BLaER1 (cell line): ENCODE results near the gene KIAA1671.

Experiments used
- H3K27ac ChIP-seq: shearing (Covaris generic); formaldehyde crosslinking; 2 replicates; pipeline ENCODE4 v1.8.1; 2022
- H3K27me3 ChIP-seq: shearing (Covaris generic); formaldehyde crosslinking; 2 replicates; pipeline ENCODE4 v1.8.1; 2022
- H3K36me3 ChIP-seq: shearing (Covaris generic); formaldehyde crosslinking; 2 replicates; pipeline ENCODE4 v1.8.1; 2022
- H3K4me1 ChIP-seq: shearing (Covaris generic); formaldehyde crosslinking; 2 replicates; pipeline ENCODE4 v1.8.1; 2022
- H3K4me2 ChIP-seq: shearing (Covaris generic); formaldehyde crosslinking; 2 replicates; pipeline ENCODE4 v1.8.1; 2022
- H3K4me3 ChIP-seq: shearing (Covaris generic); formaldehyde crosslinking; 2 replicates; pipeline ENCODE4 v1.8.1; 2022
- H3K9ac ChIP-seq: shearing (Covaris generic); formaldehyde crosslinking; 2 replicates; pipeline ENCODE4 v1.8.1; 2022
- H3K9me3 ChIP-seq: shearing (Covaris generic); formaldehyde crosslinking; 2 replicates; pipeline ENCODE4 v1.8.1; 2022
- H4K20me1 ChIP-seq: shearing (Covaris generic); formaldehyde crosslinking; 2 replicates; pipeline ENCODE4 v1.8.1; 2022
- Cebpa-rat ChIP-seq: shearing (Covaris generic); IDR thresholded peaks from 2 replicates; pipeline ENCODE4 v1.8.1; 2022

Gene KIAA1671

DNA sequence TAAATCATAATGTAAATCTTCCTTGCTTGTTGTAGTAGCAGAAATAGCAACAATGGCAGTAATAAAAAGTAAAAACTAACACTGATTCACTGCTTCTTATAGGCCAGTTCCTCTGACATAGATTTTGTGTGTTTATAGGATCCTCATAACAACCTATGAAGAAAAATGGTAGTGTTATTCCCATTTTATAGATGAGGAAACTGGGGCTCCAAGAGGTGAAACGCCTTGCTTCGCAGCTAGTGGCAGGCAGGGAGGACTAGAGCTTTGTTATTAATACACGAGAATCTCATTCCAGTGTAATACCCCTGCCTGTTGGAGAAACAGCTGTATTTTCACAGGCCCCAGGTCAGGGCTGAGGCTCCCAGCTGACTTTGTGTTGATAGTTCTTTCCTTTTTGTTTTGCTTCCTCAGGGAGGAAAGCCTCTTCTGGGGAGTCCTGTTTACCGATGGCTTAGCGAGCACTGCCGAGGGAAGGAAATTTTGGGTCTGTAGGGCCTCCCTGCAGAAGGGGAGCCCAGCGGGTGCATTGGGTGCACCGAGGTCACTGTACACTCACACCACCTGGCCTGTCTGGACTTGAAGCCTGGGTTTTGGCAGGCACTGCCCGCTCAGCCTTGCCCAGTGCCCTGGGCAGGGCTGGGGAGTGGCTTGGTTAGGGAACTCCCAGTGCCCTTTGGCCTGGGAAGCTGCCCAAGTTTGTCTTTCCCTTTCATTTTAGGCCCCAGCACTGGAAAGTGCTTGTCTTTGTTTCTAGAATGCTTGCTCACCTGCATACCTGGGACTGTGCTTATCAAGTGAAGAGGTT lies 13.5 kb downstream of the KIAA1671 start:
- Histone ChIP-seq H4K20me1 (no peaks in the 10 kb centered on the region), H3K9me3 (no peaks in the 10 kb centered on the region), H3K9ac (no peak overlapping the region), H3K4me1 (peaks cover 8% of the 10 kb centered on the region), H3K36me3 (no peaks in the 10 kb centered on the region), H3K4me2 (no peak overlapping the region), H3K27me3 (no peaks in the 10 kb centered on the region), H3K27ac (no peak overlapping the region), H3K4me3 (no peak overlapping the region)
- no peak for TF ChIP-seq Cebpa-rat

DNA sequence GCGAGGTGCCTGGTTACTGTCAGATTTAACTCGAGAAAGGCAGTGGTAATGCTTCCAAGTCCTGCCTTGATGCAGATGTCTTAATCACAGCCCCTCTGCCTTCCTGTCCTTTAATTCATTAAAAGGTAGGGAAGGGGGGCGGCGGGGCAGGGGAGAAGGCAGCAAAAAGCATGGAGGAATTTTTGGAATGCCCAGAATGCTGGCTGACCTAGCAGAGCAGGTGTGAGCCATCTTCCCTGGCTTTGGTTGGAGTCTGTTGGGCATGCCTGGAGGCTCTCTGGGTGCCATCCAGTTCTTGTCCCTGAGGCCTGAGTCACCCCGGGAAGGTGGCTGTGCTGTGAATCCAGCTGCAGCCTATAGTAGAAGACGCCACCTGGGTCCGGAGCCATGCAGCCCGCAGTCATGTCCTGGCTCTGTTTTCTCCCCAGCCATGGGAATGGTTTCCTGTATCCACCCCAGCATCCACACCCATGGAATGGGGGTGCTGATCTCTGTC lies 15.6 kb downstream of the KIAA1671 start:
- Histone ChIP-seq H3K4me3 (no peak overlapping the region), H3K27ac (no peak overlapping the region), H3K4me2 (no peak overlapping the region), H4K20me1 (no peaks in the 10 kb centered on the region), H3K4me1 (peaks cover 5% of the 10 kb centered on the region), H3K36me3 (no peaks in the 10 kb centered on the region), H3K9ac (no peak overlapping the region), H3K9me3 (no peaks in the 10 kb centered on the region), H3K27me3 (no peaks in the 10 kb centered on the region)
- no peak for TF ChIP-seq Cebpa-rat

DNA sequence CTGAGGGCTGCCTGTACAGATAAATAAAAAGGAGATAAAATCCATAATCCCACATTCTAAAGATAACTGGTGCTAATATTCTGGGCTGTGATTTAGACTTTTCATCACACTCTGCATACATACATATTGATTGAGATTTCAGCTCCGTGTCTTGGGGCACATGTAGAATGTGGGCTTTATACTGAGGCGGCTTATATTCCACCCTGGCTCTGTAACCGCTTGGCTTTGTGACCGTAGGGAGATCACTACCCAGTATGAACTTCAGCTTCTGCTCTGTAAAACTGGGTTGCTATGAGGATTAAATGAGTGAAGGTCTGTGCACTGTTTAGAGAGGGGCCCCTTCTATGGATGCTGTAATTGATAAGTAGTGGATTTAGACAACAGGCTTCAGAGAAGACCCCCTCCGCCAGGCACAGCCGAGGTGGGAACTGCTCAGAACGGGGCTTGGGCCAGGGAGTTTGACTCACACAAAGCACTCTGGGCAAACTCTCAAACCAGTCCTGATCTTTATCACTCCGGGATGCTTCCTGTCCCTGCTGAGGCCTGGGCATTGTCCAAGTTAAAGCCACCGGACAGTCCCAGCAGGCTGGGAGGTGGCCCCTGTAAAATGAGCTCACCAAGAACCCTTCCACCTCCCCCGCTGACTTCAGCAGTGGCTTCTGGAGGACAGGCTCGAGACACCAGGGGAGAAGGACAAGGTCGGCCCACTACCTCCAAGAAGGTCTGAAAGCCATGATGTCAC lies 17.2 kb downstream of the KIAA1671 start:
- Histone ChIP-seq H3K4me2 (no peak overlapping the region), H4K20me1 (no peaks in the 10 kb centered on the region), H3K36me3 (no peaks in the 10 kb centered on the region), H3K4me3 (no peak overlapping the region), H3K27ac (no peak overlapping the region), H3K4me1 (no peaks in the 10 kb centered on the region), H3K27me3 (no peaks in the 10 kb centered on the region), H3K9me3 (no peaks in the 10 kb centered on the region), H3K9ac (no peak overlapping the region)
- no peak for TF ChIP-seq Cebpa-rat

DNA sequence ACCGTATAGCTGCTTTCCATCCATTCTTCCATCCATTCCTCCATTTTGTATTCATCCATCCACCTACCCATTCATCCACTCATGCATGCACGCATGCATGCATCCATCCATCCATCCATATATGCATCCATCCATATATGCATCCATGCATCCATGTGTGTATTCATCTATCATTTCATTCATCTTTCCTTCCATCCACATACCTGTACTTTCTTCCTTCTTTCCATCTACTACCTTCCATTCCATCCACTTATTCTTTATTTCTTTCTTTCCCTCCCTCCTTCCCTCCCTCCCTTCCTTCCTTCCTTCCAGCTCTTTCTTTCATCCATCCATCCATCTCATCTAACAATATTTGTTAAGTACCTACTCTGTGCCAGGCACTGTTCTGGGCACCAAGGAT lies 19.9 kb downstream of the KIAA1671 start:
- Histone ChIP-seq H3K4me2 (no peak overlapping the region), H3K4me1 (0 out of 2 replicates have a peak, but pooled peaks cover 10% of the 10 kb centered on the region), H3K27me3 (no peaks in the 10 kb centered on the region), H3K4me3 (no peak overlapping the region), H3K27ac (no peak overlapping the region), H3K9me3 (no peaks in the 10 kb centered on the region), H3K9ac (no peak overlapping the region), H3K36me3 (no peaks in the 10 kb centered on the region), H4K20me1 (no peaks in the 10 kb centered on the region)
- TF ChIP-seq Cebpa-rat = no peak

DNA sequence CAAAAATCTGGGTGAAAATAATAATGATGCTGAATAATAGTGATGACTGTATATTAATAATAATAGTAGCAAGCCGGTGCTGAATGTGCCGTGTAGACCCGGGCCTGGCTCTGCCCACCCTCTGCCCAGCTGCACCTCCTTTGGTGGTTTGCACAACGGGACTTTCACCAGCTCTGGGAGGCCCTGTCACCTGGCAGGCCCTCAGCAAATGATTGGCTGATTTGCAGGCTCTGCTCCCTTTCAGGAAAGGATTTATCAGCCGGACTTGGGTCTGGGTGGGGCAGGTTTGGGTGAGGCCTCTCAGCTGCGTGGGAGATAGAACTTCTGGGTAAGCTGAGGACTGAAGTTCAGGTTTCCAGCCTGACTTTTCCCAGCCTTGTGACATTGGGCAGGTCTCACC lies 21.4 kb downstream of the KIAA1671 start:
- 0 out of 2 replicates have a peak, but pooled peaks cover 10% of the 10 kb centered on the region for H3K4me1 ChIP-seq
- H3K27me3 ChIP-seq = no peaks in the 10 kb centered on the region
- H3K9ac ChIP-seq = no peak overlapping the region
- H3K27ac ChIP-seq = no peak overlapping the region
- no peak overlapping the region for H3K4me2 ChIP-seq
- no peak for TF ChIP-seq Cebpa-rat
- H4K20me1 ChIP-seq = no peaks in the 10 kb centered on the region
- H3K36me3 ChIP-seq = no peaks in the 10 kb centered on the region
- no peaks in the 10 kb centered on the region for H3K9me3 ChIP-seq
- H3K4me3 ChIP-seq = no peak overlapping the region

DNA sequence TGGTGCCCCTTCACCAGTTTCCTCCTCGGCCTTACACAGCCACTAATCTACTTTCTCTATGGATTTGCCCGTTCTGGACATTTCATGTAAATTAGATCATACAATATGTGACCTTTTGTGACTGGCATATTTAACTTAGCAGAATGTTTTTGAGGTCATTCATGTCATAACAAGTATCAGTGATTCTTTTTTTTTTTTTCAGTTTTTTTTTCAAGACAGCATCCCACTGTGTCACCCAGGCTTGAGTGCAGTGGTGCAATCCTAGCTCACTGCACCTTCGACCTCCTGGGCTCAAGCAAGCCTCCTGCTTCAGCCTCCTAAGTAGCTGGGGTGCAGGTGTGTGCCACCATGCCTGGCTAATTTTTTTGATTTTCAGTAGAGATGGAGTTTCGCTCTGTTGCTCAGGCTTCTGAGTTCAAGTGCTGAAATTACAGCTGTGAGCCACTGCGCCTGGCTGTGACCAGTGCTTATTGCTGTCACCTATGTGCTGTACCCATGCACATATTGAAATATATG lies 22.7 kb downstream of the KIAA1671 start:
- no peaks in the 10 kb centered on the region for H3K27me3 ChIP-seq
- H4K20me1 ChIP-seq = no peaks in the 10 kb centered on the region
- H3K9me3 ChIP-seq = no peaks in the 10 kb centered on the region
- H3K9ac ChIP-seq = no peak overlapping the region
- 0 out of 2 replicates have a peak, but pooled peaks cover 10% of the 10 kb centered on the region for H3K4me1 ChIP-seq
- TF ChIP-seq Cebpa-rat = no peak
- no peak overlapping the region for H3K4me2 ChIP-seq
- no peak overlapping the region for H3K4me3 ChIP-seq
- no peak overlapping the region for H3K27ac ChIP-seq
- no peaks in the 10 kb centered on the region for H3K36me3 ChIP-seq

DNA sequence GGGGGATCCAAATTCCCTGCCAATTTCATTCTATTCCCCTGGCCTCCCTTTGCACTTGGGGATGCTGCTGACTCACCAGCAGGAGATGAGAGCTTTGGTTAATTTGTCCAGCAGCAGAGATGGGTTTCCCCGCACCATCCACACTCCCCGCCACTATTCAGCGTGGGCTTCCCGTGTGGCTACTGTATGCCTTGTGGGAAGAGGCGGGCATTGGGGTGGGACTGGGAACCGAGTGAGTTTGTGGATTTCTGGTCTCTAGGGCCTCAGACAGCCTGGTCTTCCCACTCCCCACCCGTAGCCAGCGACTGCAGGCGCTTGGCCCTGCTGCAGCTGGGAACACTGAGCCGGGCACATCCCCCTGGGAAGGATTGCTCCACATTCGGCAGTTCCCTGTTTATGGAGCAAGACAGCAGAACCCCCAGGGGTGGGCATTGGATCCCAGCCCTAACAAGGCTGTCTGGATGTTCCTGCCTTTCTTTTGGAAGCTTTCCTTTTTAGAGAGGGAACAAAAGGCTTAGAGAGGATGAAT lies 23.4 kb downstream of the KIAA1671 start:
- H3K9ac ChIP-seq = no peak overlapping the region
- H3K27me3 ChIP-seq = no peaks in the 10 kb centered on the region
- no peaks in the 10 kb centered on the region for H3K9me3 ChIP-seq
- 0 out of 2 replicates have a peak, but pooled peaks cover 10% of the 10 kb centered on the region for H3K4me1 ChIP-seq
- TF ChIP-seq Cebpa-rat = no peak
- no peak overlapping the region for H3K4me3 ChIP-seq
- no peak overlapping the region for H3K4me2 ChIP-seq
- H3K27ac ChIP-seq = no peak overlapping the region
- H4K20me1 ChIP-seq = no peaks in the 10 kb centered on the region
- H3K36me3 ChIP-seq = no peaks in the 10 kb centered on the region

DNA sequence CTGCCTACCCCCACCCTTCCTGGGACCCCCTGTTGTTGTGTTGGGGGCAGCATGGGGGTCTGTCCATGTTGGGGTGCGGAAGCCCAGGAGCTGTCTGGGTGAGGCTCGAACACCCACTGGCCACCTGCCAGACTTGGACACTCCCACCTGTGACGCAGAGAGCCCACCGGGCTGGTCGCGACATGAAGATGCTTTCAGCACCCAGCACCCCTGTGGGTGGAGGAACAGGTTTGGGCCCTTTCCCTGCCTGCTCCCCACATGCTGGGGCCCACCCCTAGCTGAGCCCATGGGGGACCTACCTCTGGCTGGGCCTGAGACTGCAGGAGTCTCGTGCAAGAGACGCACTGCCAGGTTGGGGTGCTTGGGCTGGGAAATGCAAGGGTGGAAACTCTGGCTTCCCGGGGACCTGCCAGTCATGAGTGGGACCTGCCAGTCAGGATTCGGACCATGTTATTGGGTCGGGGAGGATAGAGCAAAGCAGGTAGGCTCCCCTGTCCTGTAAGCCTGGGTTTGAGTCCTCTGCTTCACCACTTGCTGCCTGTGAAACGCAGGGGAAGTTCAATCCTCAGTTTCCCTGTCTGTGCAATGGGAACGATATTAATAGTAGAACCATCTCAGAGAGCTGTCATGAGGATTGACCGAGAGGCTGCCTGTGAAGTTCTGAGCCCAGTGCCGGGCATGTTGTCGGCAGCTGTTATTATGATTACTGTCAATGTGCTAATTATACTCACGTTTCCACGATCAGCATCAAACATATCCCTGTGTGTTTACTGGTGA lies 24.1 kb downstream of the KIAA1671 start:
- H4K20me1 ChIP-seq = no peaks in the 10 kb centered on the region
- no peak overlapping the region for H3K9ac ChIP-seq
- H3K36me3 ChIP-seq = no peaks in the 10 kb centered on the region
- H3K27ac ChIP-seq = no peak overlapping the region
- H3K9me3 ChIP-seq = no peaks in the 10 kb centered on the region
- H3K4me2 ChIP-seq = no peak overlapping the region
- H3K4me1 ChIP-seq = 0 out of 2 replicates have a peak, but pooled peaks cover 10% of the 10 kb centered on the region
- H3K27me3 ChIP-seq = no peaks in the 10 kb centered on the region
- no peak for TF ChIP-seq Cebpa-rat
- no peak overlapping the region for H3K4me3 ChIP-seq
